Stimulated activated CD8-positive, alpha-beta memory T cell treated with anti-CD3 and anti-CD28 coated beads, Interleukin-4, amount 100 ng/mL, for 4 hours (primary cell): ENCODE results near the gene EHD1.

ENCODE experiments used
- DNase-seq, 2 donors: peaks; one replicate each; pipeline ENCODE4 v3.0.0-alpha.2; 2020; ENCODE audit warnings: low read depth in 2 of 2, low spot score in 1 of 2

Gene EHD1

GRCh38 chr11:64845129-64845775, 33.2 kb downstream of the EHD1 start:
- DNase-seq, result no peak

DNA sequence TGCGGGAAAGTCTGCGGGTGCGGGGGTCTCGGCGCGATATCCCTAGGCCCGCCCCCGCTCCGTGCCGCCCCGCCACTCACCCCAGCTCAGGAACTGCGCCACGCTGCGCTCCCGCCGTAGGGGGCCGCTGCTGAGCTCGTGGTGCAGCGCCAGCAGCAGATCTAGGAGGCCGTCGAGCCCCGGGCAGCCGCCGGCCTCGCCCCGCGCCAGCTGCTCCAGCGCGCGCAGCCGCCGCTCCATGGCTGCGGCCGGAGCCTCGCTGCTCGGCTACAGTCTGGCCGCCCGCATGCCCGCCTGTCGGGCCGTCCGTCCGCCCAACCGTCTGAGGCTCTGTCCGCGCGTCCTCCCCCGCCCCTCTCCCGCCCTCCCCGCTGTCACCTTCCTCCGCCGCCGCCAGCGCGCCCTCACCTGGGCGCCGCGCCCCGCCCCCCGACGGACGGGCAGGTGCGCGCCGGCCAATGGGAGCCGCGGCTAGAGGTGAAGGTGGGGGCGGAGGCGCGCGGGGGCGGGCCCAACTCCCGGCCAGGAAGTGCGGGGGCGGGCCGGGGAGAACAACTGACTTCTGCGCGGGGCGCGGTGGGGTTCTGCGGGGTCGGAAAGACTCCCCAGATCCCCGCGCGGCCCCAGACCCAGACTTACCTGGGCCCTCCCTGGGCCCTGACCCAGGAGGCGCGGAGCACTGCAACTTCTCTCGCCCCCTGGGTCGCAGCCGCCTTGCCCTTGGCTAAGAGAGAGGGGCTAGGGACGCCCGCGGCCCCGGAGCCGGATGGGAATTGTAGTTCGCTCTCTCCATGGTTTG, 33.9 kb downstream of the EHD1 start, which contains the start of gene CDC42BPG:
CDC42BPG (minus strand) TSS at position 324 of the 799 bp plus-strand sequence; CDS start at position 240, 84 bp downstream.
- no peak for DNase-seq

DNA sequence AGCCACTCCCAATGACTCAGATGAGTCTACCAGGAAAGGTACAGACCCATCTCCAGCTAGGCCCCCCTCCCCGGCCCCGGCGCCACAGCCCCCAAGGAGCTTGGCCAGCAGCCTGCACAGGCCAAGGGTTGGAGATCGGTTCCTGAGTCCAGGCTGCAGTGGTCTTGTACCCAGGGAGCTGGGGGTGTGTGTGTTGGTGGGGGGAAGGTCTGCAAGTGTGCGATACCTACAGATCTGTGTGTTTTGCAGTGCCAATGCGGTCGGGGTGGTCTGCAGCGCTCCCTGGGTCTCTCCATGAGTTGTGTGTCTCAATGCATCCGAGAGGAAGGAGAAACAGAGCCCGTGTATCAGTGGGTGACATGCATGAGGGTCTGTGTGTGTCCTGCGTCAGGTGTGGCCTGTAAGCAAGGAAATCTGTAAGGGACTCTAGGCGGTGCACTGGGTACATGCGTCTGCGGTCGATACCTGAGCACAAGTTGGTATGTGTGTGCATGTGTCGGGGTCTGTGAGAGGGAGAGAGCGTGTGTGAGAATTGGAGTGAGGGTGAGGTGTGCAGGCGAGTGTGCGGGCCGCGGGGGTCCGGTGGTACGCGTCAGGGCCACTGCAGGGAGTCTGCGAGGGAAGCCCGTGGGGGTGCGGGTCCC, 34.6 kb downstream of the EHD1 start:
- DNase-seq, result no peak

DNA sequence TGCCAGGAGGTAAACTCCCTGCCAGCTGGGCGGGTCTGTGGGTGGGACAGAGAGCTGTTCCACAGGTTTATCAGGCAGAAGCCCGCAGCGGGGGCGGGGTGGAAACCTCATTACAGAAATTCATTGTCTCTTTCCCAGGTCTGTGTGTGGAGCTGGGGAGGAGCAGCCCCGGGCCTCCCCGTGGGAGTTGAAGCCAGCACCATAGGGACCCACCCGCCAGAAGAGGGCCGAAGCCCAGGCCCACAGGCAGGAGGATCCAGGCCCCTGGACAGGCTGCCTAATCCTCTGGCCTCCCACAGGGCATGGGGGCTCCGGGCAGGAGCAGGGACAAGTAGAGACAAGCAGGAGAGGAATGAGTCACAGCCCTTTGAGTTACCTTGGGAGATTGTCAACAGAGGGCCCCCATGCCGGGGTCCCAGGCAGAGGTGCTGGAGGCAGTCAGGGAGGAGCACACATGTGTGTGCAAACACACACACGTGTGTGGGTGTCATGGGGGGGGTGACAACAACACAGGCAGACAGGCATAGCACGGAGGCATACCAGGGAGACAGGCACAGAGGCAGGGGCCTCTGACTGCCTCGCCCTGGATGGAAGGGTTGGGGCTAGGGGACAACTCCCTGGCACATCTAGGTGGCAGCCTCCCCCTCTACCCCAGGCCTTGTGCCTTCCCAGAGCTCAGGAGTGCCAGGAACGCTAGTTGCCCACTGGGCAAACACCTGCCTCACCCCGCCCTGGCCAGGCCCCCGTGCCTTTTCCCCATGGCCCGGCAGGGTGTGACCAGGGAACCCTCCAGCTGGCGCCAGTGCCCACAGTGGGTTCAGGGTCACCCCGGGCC, 35.4 kb downstream of the EHD1 start:
- no peak for DNase-seq

GRCh38 chr11:64842366-64842759, 36.1 kb downstream of the EHD1 start:
- no peak for DNase-seq

- no peak for DNase-seq
These were observed 36.6 kb downstream of the EHD1 start for GRCh38 chr11:64841592-64842365.

DNA sequence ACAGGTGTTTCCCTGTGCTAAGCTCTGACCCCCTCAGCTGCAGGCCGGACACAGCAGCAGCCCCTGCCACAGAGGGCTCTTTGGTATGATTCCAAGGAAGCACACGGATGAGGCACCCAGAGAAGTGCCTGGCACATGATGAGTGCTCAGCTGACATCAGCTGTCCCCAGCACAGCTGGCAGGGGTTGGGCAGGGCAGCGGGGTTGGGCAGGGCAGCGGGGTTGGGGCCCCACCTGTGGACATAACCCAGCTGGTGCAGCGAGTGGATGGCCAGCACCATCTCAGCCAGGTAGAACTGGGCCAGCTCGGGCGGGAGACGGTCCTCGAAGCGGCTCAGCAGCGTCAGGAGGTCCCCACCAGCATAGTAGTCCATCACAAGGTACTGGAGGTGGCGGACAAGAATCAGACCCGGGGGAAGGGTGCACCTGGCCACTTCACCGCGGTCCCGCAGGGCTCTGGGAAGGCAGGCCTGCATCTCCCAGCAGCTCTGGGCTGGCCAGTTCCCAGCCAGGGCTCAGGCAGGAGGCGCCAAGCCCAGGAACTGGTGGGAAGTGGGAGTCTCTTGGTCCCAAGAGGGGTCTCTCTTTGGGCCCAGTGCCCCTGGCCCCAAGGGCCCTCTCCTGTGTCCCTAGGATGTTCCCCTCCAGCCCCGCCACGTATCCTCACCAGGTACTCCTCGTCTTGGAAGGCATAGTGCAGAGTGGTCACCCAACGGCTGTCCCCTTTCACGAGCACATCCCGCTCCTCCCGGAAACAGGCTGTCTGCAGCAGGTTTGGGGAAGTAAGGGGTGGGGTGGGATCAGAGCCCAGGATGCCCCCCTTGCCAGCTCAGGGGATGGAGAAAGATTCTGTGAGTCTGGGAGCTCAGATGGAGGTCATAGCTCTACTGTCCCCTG, 38.3 kb downstream of the EHD1 start:
- DNase-seq, result no peak

- no peak for DNase-seq
These were observed 39.1 kb downstream of the EHD1 start for GRCh38 chr11:64839335-64839734.

DNA sequence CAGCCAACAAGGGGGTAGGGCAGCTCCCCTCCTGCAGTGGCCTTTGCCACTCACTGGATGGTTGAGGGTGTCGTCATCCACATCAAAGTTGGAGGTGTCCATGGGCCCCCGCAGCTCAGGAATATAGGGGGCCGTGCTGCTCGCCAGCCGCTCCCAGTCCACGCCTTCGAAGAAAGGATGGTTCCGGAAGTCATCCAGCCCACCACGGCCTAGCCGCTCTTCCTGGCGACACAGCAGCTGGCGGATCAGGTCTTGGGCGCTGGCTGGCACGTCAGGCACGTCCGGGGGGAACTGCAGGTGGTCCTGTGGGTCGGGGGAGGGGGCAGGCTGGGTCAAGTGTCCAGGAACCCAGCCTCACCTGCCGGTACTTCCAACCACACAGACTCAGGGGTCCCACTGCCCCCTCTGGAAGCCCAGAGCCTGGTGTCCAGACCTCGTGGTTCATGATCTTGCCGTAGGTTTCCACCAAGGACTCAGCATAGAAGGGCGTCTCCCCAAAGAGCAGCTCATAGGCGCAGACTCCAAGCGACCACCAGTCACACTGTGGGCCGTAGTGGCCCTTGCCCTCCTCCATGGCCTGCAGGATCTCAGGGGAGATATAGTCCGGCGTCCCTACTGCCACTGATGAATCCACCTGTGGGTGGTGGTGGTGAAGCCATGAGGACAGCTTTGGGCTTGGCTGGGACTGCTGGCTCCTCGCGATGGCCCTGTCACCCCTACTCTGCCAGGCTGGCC, 39.7 kb downstream of the EHD1 start:
- no peak for DNase-seq

DNA sequence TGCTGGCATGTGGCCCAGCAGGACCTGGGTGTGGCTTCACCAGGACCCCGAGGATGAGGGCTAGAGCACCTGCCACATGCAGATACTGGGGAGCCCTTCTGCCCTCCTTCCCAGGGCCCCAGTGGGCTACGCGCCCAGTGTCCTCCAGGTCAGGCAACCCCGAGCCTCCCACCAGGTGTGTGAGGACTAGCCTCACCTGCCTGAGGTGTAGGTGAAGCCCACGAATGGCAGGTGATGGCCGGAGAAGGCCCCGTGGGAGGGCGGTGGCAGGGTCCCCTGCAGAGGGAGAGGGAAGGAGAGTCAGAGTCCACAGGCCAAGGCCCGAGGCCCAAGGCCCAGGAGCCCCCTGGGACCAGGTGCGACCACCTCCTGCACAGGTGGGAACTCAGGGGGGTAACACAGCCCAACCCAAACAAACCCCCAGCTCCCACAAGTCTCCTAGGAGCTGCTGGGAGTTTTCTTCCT, 40.5 kb downstream of the EHD1 start:
- DNase-seq, result no peak

DNA sequence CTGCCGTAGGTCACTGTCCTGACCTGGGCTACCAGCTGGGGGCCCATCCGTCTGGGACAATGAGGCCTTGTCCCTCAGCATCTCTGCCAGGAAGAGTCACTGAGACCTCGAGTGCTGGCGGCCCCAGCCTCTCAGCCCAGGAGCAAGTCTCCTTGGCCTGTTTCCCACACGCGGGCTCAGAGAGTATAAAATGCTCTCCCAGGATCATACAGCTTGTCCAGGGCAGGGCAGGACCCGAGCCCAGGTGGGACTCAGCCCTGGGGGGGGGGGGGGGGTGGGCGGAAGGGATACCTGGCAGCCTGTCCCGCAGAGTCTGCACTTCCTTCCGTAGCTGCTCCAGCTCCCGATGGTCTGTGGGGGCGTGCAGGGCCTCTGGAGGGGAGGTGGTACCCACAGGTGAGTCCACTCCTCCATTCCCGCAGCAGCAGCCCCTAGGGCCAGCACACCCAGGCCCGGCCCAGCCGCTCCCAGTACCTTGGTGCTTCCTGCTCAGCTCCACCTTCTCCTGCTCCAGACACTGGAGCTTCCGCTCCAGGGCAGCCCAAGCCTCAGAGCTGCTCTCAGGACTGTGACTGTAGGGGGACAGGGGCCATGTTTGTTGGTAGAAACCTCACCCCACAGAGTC, 41.9 kb downstream of the EHD1 start:
- no peak for DNase-seq

DNA sequence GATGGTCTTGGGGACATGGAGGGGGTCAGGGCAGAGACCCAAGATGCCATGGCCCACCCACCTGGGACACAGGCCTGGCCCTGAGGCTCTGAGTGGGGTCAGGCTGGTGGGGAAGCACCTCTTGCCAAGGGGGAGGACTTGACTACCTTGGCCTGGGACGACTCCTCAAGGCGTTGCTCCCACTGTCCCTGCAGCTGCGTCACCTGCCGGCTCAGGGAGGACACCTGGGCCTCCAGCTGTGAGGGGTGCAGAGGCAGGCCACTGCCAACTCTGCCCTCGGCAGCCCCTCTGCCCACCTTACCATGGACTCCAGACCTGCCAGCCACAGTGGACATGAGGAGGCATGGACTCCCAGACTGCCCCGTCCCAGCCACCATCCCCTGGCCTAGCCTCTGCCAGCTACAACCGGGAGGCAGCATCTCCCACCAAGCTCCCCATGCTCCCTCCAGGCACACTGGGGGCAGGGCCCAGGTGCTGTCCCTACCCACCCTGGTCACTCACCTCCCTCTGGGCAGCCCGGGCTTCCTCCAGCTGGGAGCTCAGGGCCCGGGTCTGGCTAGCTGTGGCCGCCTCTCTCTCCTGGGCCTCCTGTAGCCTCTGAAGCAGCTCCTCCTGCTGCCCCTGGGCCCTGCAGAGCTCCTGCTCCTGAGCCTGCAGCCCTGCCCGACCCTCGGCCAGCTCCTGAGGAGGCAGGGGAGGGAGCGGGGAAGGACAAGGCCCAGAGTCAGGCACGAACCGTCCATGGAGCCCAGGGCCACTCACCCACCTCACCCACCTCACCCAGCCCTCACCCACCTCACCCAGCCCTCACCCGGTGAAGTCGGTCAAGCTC, 42.6 kb downstream of the EHD1 start:
- DNase-seq, result no peak

- DNase-seq, result no peak
These were observed 43.5 kb downstream of the EHD1 start for GRCh38 chr11:64834723-64835615.

GRCh38 chr11:64834031-64834722, 44.2 kb downstream of the EHD1 start:
- no peak for DNase-seq

GRCh38 chr11:64833509-64833908, 44.9 kb downstream of the EHD1 start:
- no peak for DNase-seq

GRCh38 chr11:64833198-64833502, 45.3 kb downstream of the EHD1 start:
- DNase-seq, result no peak
